ENCODE data around the gene CCDC192. TPM values are rescaled to one million over a fixed set of nuclear protein-coding genes. Genes with fewer than 3 reads are reported as not detected.

Gene CCDC192
- total RNA-seq, 4 donors from 2014 or later, result 0.70 to 3.1 (median 2.0) TPM; not detected in 1

DNA sequence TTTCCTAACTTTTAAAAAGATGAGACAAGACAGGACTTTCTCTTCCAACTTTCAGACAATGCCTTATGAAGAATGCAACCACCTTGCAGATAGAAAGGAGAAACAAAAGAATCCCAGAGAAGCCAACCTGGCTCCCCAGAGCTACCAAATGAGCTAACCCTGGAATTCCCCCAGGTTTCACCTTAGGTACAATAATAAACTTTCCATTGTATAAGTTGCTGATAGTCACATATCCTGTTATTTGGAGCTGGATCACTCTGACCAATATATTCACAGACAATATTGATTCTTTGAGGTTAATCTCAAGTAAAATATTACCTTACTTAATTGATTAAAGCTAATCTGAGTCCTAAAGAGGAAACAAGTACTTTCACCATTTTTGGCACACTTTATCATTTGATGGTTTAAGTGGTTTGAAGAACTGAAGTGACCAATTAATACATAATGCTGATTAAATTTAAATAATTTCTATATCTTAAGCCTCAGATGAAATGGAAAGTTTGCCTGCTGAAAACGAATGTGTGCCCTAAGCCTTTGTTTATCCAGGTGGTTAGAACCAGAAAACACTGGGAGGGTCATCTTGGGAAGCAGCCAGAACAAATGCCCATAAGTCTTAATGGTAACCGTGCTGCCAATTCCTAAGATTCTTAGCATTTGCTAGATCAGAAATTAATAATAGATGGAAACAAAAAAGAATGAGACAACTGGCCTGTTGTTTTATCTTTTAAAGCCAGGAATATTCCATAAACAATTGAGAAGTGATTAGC is 220.8 kb downstream of the CCDC192 start:
- no peaks in the 10 kb centered on the region for H3K9me3 ChIP-seq
- no peak for DNase-seq (ENCODE audit: low spot score in 2 of 2)
- 53% methylated on average over 2 of the region's 2 CpGs for WGBS

DNA sequence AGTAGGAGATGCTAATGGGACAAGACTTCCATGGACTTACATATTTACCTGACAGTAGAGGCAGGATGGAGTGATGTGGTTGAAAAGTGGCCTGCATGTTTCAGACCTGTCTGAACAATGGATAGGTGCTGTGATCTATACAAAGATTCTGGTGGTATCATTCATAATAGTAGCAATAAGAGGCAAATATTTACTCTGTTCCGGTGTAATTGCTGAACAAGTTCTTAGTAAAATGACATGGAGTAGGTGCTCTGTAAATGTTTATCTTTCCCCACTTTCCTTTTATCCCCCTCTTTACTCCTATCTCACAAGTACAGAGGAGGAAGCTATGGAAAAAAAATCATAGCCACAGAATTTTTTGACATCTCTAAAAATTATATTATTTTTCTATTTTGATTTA is 221.4 kb downstream of the CCDC192 start:
- Histone ChIP-seq H3K9me3 (no peaks in the 10 kb centered on the region), H3K4me1 (no peaks in the 10 kb centered on the region), H3K27ac (no peak overlapping the region), H3K36me3 (no peaks in the 10 kb centered on the region), H3K4me3 (no peak overlapping the region), H3K27me3 (no peaks in the 10 kb centered on the region)
- TF ChIP-seq EP300 (IDR thresholded peaks at IDR 0.05), result no peak
- TF ChIP-seq POLR2A (IDR thresholded peaks at IDR 0.05), result no peak
- no peak for TF ChIP-seq POLR2AphosphoS5 (IDR thresholded peaks at IDR 0.05)
- TF ChIP-seq, protein P1, sequence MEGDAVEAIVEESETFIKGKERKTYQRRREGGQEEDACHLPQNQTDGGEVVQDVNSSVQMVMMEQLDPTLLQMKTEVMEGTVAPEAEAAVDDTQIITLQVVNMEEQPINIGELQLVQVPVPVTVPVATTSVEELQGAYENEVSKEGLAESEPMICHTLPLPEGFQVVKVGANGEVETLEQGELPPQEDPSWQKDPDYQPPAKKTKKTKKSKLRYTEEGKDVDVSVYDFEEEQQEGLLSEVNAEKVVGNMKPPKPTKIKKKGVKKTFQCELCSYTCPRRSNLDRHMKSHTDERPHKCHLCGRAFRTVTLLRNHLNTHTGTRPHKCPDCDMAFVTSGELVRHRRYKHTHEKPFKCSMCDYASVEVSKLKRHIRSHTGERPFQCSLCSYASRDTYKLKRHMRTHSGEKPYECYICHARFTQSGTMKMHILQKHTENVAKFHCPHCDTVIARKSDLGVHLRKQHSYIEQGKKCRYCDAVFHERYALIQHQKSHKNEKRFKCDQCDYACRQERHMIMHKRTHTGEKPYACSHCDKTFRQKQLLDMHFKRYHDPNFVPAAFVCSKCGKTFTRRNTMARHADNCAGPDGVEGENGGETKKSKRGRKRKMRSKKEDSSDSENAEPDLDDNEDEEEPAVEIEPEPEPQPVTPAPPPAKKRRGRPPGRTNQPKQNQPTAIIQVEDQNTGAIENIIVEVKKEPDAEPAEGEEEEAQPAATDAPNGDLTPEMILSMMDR (IDR thresholded peaks at IDR 0.05), result no peak
- DNase-seq (ENCODE audit: low spot score in 2 of 2), result no peak
- WGBS, result 30% methylated on average over 1 of the region's 1 CpG

More for the DNA sequence above, 220.8 kb downstream of the CCDC192 start:
- H3K27ac ChIP-seq, result no peak overlapping the region
- H3K4me1 ChIP-seq, result no peaks in the 10 kb centered on the region
- TF ChIP-seq POLR2A (IDR thresholded peaks at IDR 0.05) (no peak), POLR2AphosphoS5 (IDR thresholded peaks at IDR 0.05) (no peak), EP300 (IDR thresholded peaks at IDR 0.05) (no peak)
- TF ChIP-seq, protein P1 (IDR thresholded peaks at IDR 0.05), result no peak
- H3K36me3 ChIP-seq, result no peaks in the 10 kb centered on the region
- no peak overlapping the region for H3K4me3 ChIP-seq
- H3K27me3 ChIP-seq, result no peaks in the 10 kb centered on the region

DNA sequence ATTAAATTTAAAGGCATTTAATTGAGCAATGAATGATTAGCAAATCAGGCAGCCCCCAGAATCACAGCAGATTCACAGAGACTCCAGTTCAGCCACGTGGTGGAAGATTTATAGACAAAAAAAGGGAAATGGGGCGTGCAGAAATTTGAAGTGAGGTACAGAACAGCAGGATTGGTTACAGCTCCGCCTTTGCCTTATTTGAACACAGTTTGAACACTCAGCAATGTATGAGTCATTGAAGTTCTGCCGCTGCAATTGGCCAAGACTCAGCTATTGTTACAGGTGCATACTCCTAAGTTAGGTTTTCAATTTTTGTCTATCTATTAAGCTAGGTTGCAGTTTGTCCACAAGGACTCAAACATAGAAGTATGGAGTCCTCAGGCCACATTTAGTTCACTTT is 222.7 kb downstream of the CCDC192 start:
- Histone ChIP-seq H3K4me1 (no peaks in the 10 kb centered on the region), H3K27me3 (no peaks in the 10 kb centered on the region), H3K4me3 (no peak overlapping the region), H3K36me3 (no peaks in the 10 kb centered on the region), H3K27ac (no peak overlapping the region), H3K9me3 (no peaks in the 10 kb centered on the region)
- WGBS, result 28% methylated on average over 4 of the region's 4 CpGs
- DNase-seq (ENCODE audit: low spot score in 2 of 2), result no peak
- no peak for TF ChIP-seq POLR2A (IDR thresholded peaks at IDR 0.05)
- TF ChIP-seq EP300 (IDR thresholded peaks at IDR 0.05), result no peak
- no peak for TF ChIP-seq POLR2AphosphoS5 (IDR thresholded peaks at IDR 0.05)
- TF ChIP-seq, protein P1 (IDR thresholded peaks at IDR 0.05), result no peak

DNA sequence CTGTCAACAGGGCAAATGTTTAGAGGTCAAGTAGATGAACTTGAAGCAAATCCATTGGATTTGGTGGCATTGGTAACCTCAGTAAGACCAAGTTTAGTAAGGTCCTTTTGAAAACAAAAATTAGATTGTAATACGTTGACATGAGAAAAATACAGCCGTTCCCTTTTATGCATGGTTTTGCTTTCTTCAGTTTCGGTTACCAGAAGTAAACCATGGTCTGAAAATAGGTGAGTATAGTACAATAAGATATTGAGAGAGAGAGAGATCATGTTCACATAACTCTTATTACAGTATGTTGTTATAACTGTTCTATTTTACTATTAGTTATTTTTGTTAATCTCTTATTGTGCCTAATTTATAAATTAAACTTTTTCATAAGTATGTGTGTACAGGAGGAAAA is 223.8 kb downstream of the CCDC192 start:
- no peaks in the 10 kb centered on the region for H3K36me3 ChIP-seq
- TF ChIP-seq EP300 (IDR thresholded peaks at IDR 0.05) (no peak), POLR2A (IDR thresholded peaks at IDR 0.05) (no peak), POLR2AphosphoS5 (IDR thresholded peaks at IDR 0.05) (no peak)
- TF ChIP-seq, protein P1 (IDR thresholded peaks at IDR 0.05), result no peak
- H3K9me3 ChIP-seq, result no peaks in the 10 kb centered on the region
- H3K4me1 ChIP-seq, result no peaks in the 10 kb centered on the region
- H3K27me3 ChIP-seq, result no peaks in the 10 kb centered on the region
- 95% methylated on average over 3 of the region's 3 CpGs for WGBS
- no peak overlapping the region for H3K4me3 ChIP-seq
- no peak overlapping the region for H3K27ac ChIP-seq
- DNase-seq (ENCODE audit: low spot score in 2 of 2), result no peak

DNA sequence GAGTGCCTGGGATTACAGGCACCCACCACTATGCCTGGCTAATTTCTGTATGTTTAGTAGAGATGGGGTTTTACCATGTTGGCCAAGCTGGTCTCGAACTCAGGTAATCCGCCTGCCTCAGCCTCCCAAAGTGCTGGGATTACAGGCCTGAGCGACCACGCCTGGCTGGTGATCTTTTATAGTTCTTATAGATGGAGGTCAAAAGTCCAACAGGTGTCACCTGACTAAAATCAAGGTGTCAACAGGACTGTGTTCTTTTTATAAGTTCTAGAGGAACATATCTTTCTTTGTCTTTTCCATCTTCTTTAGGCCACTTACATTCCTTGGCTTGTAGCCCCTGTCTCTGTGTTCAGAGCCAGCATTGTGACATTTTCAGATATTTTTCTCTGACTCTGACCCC is 224.9 kb downstream of the CCDC192 start:
- Histone ChIP-seq H3K27ac (no peak overlapping the region), H3K4me1 (no peaks in the 10 kb centered on the region), H3K4me3 (no peak overlapping the region), H3K36me3 (no peaks in the 10 kb centered on the region), H3K9me3 (no peaks in the 10 kb centered on the region), H3K27me3 (no peaks in the 10 kb centered on the region)
- no peak for DNase-seq (ENCODE audit: low spot score in 2 of 2)
- 94% methylated on average over 4 of the region's 4 CpGs for WGBS
- TF ChIP-seq, protein P1 (IDR thresholded peaks at IDR 0.05), result no peak
- TF ChIP-seq POLR2A (IDR thresholded peaks at IDR 0.05) (no peak), EP300 (IDR thresholded peaks at IDR 0.05) (no peak), POLR2AphosphoS5 (IDR thresholded peaks at IDR 0.05) (no peak)

Data from suprapubic skin (tissue), 4 donors.